Measurements from ENCODE around the gene SPAG7.
"Not testable (repeated sequence)": the region's sequence is repeated elsewhere in the genome, so short reads cannot be mapped to it uniquely, and the experiment has no call there.

Gene SPAG7

DNA sequence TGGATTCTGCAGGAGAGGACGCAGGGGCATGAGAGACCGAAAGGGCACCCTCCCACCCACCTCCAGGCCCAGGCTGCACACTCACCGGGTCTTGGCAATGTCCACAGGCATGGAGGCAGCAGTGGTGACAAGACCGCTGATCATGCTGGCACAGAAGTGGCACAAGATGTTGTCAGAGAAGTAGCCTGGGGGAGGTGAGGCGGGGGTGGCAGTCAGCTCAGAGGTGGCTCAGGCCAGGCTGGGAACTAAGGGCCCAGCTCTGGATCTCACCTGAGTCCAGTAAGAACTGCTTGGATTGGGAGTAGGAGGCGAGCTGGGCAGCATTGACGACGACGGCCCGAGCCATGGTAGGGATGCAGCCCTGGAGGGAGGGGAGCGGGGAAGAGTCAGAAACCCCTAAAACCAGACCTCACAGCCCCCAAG lies 29.5 kb downstream of the SPAG7 start:
- no peak for DNase-seq (ENCODE audit: low spot score)

DNA sequence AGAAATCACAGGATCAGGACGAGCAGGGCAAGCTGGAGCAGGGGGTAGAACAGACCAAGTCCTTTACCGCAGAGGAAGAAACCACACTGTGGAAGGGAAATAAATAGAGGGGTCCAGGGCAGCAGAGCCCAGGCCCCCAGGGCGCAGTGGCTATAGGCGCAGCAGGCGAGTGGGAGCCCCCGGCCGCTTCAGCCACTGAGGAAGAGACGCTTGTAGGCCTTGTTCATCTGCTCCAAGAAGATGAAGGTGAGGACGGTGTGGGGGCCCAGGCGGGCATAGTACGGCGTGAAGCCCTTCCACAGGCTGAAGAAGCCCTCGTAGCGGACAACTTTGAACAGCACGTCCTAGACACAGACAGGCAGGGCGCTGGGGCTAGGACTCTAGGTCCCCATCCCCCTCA lies 30.1 kb downstream of the SPAG7 start:
- no peak for DNase-seq (ENCODE audit: low spot score)

DNA sequence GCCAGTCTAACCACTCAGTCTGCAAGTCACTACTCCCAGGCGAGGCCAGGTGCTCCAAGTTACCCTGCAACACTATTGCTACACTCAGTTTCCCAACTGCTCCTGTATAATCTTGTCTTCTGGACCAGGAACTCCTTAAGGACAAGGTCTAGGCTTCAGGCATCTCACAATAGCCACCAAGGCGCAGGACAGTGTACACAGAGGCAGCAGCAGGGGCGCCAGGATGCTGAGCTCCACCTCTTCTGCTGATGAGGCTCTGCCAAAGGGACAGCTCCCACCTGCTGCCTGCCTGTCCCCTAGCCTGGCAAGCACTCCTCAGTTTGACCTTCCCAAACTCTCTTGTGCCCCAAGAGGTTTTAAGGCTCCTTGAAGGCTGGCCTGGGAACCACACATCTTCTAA lies 31.2 kb downstream of the SPAG7 start:
- no peak for DNase-seq (ENCODE audit: low spot score)

DNA sequence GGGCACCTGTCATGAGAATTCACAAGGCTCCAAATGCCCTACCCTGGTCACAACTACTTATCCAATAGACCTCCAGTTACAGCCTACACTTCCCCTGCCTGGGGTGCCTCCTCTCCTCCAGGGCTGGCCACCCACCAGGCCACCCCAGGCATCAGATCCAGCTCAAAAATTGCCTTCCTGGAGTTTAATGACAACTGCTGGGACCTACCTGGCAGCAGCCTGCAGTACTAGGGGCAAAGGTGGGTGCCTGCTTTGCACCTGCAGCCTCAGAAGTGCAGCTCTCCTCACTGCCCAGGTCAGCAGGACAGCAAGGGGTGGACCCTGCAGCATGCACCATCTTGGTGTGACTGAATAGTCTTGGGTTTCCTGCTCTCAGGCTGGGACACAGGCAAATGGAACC lies 32.0 kb downstream of the SPAG7 start:
- no peak for DNase-seq (ENCODE audit: low spot score)

DNA sequence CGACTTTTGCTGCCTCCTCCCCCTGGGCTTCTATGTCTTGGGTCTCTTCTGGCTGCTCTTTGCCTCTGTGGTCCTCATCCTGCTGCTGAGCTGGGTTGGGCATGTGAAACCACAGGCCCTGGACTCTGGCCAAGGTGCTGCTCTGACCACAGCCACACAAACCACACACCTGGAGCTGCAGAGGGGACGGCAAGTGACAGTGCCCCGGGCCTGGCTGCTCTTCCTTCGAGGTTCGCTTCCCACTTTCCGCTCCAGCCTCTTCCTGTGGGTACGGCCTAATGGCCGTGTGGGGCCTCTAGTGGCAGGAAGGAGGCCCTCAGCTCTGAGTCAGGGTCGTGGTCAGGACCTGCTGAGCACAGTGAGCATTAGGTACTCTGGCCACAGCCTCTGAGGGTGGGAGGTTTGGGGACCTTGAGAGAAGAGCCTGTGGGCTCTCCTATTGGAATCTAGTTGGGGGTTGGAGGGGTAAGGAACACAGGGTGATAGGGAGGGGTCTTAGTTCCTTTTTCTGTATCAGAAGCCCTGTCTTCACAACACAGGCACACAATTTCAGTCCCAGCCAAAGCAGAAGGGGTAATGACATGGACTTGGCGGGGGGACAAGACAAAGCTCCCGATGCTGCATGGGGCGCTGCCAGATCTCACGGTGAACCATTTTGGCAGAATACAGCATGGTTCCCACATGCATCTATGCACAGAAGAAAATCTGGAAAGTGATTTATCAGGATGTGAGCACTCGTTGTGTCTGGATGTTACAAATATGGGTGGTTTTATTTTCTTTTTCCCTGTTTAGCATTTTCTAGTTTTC lies 33.2 kb downstream of the SPAG7 start:
- peak; percentile 70 for DNase-seq (ENCODE audit: low spot score)

DNA sequence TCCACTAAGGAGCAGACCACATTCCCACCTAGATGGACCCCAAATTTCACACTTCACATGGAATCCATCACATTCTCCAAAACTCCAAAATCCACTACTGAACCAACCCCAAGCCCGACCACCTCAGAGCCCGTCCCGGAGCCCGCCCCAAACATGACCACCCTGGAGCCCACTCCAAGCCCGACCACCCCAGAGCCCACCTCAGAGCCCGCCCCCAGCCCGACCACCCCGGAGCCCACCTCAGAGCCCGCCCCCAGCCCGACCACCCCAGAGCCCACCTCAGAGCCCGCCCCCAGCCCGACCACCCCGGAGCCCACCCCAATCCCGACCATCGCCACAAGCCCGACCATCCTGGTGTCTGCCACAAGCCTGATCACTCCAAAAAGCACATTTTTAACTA lies 34.0 kb downstream of the SPAG7 start:
- DNase-seq (ENCODE audit: low spot score): no peak

DNA sequence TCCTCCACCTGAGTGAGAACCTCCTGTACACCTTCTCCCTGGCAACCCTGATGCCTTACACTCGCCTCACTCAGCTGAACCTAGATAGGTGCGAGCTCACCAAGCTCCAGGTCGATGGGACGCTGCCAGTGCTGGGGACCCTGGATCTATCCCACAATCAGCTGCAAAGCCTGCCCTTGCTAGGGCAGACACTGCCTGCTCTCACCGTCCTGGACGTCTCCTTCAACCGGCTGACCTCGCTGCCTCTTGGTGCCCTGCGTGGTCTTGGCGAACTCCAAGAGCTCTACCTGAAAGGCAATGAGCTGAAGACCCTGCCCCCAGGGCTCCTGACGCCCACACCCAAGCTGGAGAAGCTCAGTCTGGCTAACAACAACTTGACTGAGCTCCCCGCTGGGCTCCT lies 34.9 kb downstream of the SPAG7 start:
- DNase-seq (ENCODE audit: low spot score): no peak

DNA sequence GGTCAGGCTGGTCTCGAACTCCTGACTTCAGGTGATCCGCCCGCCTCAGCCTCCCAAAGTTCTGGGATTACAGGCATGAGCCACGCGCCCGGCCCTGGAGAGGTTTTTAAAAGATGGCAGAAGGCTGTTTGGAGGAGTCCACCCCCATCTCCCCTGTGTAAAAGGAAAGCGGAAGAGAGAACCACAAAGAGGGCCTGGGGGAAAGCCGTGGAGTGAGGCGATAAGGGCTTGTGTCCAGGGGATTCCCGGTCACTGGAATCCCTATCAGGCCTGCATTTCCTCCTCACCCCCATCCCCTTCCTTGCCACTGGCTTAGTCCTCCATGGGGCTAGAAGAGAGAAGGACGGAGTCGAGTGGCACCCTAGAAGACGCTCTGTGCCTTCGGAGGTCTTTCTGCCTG lies 35.7 kb downstream of the SPAG7 start, which contains the start of gene GP1BA:
Gene GP1BA (plus strand): TSS at position 315 of the 400 bp plus-strand sequence. CDS start 328 bp downstream, outside the sequence.
- no peak for DNase-seq (ENCODE audit: low spot score)

DNA sequence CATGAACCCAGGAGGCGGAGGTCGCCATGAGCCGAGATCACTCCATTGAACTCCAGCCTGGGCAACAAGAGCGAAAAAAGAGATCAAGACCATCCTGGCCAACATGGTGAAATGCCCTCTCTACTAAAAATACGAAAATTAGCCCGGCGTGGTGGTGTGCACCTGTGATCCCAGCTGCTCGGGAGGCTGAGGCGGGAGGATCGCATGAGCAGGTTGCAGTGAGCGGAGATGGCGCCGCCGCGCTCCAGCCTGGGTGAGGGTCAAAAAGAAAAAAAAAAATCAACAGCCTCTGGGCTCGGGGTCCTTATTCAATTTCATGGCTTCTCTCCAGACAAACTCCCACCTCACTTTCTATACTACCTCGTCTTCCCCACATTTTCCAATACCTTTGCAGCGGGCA lies 38.7 kb downstream of the SPAG7 start:
- DNase-seq (ENCODE audit: low spot score): no peak

DNA sequence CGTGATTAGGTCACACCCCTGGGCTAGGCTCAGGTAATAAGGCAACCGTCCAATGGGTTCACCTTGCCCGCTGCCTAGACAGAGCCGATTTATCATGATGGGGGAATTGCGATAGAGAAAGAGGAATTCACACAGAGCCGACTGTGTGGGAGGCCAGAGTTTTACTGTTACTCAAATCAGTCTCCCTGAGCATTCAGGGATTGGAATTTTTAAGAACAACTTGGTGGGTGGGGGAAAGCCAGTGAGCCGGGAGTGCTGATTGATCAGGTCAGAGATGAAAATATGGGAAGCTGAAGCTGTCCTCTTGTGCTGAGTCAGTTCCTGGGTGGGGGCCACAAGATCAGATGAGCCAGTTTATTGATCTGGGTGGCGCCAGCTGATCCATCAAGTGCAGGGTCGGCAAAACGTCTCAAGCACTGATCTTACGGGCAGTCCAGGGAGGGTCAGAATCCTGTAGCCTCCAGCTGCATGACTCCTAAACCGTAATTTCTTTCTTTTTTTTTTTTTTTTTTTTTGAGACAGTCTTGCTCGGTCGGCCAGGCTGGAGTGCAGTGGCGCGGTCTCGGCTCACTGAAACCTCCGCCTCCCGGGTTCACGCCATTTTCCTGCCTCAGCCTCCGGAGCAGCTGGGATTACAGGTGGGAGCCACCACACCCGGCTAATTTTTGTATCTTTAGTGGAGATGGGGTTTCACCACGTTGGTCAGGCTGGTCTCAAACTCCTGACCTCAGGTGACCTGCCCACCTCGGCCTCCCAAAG lies 40.9 kb downstream of the SPAG7 start:
- not testable (repeated sequence) for DNase-seq (ENCODE audit: low spot score)

DNA sequence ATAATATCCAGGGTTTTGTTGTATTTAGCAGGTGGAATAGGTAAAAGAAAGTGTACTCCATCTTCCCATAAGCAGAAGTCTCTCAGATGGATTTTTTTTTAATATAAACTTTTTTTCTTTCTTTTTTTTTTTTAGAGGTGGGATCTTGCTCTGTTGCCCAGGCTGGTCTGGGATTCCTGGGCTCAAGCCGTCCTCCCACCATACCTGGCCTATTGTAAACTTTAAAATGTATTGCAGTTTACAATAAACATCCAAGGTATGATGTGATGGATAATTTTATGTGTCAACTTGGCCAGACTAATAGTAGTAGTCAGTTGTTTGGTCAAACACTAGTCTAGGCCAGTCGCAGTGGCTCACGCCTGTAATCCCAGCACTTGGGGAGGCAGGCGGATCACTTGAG lies 46.3 kb downstream of the SPAG7 start:
- DNase-seq (ENCODE audit: low spot score): no peak

DNA sequence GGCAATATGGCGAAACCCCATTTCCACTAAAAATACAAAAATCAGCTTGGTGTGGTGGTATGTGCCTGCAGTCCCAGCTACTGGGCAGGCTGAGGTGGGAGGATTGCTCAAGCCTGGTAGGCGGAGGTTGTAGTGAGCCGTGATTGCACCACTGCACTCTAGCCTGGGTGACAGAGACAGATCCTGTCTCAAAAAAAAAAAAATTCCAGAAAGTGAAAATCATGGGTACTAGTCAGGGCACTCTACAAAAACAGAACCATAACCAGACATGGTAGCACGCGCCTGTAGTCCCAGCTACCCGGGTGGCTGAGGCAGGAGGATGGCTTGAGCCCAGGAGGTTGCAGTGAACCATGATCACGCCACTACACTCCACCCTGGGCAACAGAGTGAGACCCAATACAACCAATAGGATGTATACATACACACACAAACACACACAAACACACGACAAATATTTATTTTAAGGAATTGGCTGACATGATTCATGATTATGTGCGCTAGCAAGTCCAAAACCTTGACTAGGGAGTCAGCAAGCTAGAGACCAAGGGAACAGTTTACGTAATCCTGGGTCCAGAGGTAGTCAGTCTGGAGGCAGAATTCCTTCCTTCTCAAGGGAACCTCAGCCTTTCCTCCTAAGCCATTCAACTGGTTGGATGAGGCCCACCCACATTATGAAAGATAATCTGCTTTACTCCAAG lies 47.1 kb downstream of the SPAG7 start:
- no peak for DNase-seq (ENCODE audit: low spot score)

DNA sequence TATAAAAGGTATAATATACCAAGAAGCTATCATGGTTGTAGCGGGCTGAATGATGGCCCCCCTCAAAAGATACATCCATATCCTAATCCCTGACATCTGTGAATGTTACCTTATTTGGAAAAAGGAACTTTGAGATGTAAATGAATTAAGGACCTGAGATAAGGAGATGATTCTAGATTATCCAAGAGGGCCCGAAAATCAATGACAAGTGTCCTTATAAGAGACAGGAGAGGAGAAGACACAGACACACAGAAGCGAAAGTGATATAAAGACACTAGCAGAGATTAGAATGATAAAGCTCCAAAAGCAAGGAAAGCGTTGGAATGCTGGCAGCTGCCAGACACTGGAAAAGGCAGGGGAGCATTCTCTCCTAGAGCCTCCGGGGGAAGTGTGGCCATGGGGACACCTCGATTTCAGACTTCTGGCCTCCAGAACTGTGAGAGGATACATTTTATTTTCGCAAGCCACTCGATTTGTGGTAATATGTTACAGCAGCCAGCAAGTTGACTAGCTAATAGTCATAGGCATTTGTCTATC lies 48.0 kb downstream of the SPAG7 start:
- no peak for DNase-seq (ENCODE audit: low spot score)

DNA sequence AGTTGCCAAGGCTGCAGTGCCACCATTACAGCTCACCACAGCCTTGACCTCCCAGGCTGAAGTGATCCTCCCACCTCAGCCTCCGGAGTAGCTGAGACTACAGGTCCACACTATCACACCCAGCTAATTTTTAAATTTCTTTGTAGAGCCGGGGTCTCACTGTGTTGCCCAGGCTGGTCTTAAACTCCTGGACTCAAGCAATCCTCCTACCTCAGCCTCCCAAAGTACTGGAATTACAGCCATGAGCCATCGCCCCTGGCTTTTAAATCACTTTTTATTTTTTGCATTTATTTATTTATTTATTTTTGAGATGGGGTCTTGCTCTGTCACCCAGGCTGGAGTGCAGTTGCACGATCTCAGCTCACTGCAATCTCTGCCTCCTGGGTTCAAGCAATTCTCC lies 53.1 kb downstream of the SPAG7 start:
- not testable (repeated sequence) for DNase-seq (ENCODE audit: low spot score)

DNA sequence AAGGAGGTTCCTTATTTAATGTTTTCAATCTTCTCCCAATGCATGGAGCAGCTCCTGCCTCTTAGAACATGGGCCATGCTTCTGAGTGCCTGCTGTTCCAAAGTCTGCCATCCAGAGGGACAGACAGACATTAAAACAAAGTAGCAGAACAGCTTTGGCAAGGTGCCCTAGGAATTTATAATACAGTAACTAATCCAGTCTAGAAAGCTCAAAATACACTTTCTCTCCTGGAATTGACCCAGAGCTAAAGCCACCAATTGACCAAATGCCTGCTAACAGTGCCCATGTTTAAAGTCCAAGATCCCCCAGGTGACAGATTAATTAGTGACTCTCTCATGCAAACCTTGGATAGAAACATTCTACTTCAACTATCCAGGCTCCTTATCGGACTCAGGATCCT lies 53.6 kb downstream of the SPAG7 start:
- no peak for DNase-seq (ENCODE audit: low spot score)

All from iPS-NIHi11 (cell line).